HG03521 (cell line): Measurements from ENCODE around the gene SLC34A3.
"Not testable (repeated sequence)": the region's sequence is repeated elsewhere in the genome, so short reads cannot be mapped to it uniquely, and the experiment has no call there.

Experiments
- ATAC-seq: cut with Tn5 transposase; IDR thresholded peaks from one replicate; pipeline ENCODE4 v1.9.1; 2021; ENCODE audit warnings: mild to moderate bottlenecking, moderate library complexity; ENCODE audit not compliant: unreplicated experiment

Gene SLC34A3

DNA sequence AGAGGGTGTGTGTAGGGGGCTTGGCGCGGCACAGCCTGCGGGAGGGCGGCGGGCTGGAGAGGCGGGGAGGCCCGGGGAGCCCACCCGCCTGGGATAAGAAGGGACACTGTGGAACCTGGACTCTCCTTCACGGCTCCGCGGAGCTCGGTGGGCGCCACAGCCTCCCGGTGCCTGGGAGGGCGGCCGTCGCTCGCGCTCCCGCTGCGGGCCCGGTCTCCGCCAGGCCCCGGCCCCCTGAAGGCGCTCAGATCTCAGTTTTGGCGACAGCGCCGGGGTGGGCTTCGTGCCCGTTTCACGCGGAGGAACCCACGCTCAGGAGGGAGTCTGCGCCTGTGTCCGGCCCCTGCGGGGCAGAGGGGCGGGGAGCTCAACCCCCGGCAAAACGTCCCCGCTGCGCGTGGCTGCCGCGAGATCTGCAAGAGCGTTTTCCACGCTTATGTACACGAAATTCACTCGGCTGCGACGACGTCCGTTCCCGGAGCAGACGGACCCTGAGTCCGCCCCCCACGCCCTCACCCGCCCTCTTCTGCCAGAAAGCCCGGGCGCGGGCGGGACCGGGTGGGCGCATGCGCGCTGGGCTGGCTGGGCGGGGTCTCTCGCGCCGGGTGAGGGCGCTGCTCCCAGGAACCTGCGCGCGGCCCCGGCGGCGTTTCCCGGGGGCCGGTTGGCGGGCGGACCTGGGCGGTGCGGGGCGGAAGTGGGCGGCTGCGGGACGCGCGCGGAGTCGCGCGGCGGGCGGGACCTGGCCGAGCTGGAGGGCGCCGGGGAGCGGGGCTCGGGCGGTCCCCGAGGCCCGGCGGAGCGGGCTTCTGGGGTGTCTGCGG is 24.1 kb downstream of the SLC34A3 start, which contains the start of gene NELFB:
Gene NELFB, plus strand, starts transcription at position 704 of the 824 bp plus-strand sequence.
- ATAC-seq = peak; percentile 83

DNA sequence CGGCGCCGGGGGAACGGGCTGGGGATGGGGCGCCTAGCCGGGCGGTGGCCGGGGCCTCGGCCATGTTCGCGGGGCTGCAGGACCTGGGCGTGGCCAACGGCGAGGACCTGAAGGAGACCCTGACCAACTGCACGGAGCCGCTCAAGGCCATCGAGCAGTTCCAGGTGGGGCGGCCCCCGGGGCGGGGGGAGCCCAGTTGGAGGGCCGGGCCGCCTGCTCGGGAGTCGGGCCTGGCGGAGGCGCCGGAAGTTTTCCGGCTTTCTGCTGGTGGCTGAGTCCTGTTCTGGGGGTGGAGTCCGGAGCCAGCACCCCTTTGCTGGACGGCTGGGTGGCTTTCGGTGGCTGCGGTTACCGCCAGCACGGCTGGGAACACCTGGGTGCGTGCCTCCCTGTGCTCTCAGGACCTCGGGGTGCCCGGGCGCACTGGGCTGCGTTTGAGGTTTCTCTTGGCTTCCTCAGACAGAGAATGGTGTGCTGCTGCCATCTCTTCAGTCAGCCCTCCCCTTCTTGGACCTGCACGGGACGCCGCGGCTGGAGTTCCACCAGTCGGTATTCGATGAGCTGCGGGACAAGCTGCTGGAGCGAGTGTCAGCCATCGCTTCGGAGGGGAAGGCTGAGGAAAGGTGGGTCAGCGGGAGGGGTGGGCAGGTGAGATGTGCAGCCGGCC is 24.9 kb downstream of the SLC34A3 start:
- peak; percentile 1 for ATAC-seq

- ATAC-seq = no peak
These were observed 25.7 kb downstream of the SLC34A3 start for GRCh38 chr9:137256362-137256761.

DNA sequence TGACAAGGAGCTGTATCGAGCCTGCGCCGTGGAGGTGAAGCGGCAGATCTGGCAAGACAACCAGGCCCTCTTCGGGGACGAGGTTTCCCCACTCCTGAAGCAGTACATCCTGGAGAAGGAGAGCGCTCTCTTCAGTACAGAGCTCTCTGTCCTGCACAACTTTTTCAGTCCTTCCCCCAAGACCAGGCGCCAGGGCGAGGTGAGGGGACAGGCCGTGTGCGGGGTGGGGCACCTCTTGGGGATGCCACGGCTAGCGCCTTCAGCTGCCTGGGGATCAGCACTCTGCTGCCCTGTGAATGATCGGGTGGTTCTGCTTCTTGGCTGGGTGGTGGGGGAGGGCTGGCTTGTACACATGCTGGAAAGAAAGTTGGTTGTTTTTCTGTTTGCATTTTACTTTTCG is 26.2 kb downstream of the SLC34A3 start:
- no peak for ATAC-seq

- ATAC-seq = not testable (repeated sequence)
These were observed 31.6 kb downstream of the SLC34A3 start for GRCh38 chr9:137262173-137262908.

- no peak for ATAC-seq
These were observed 32.2 kb downstream of the SLC34A3 start for GRCh38 chr9:137262909-137263285.

DNA sequence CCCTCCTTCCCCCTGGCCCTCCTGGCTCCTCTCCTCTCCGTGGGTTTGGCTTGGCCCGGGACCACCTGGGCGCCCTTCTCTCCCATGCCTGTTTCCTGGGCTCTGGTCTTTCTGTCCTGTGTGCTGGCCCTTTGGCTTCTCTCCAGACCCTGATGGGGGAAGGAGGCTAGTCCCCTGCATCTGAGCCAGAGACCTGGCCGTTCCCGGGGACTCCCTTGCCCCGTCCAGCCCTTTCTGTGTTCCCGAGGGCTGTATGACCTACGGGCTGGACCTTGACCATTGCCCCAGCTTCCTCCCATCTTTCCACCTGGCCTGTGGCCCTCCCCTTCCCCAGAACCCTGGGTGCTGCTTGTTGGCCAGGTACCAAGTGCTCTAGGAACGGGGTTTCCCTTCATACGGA is 32.8 kb downstream of the SLC34A3 start:
- ATAC-seq = no peak

- no peak for ATAC-seq
These were observed 33.4 kb downstream of the SLC34A3 start for GRCh38 chr9:137264067-137264466.

DNA sequence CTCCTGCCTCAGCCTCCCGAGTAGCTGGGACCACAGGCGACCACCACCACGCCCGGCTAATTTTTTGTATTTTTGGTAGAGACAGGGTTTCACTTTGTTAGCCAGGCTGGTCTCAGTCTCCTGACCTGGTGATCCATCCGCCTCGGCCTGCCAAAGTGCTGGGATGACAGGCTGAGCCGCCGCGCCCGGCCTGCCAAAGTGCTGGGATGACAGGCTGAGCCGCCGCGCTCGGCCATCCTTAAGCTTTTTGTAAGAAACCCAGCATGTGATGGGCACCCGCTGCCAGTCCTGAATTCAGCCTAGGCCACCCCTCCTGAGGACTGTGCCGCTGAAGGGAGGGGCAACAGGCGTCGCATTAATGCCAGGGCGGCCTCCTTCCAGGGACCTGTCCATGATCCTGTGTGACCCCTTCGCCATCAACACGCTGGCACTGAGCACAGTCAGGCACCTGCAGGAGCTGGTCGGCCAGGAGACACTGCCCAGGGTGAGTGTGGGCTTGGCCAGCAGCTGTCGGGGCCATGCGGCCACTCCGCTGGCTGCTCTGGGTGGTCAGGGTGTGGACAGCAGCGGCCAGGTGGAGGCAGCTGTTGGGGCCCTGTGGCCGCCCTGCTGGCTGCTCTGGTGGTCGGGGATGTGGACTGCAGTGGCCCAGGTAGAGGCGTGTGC is 34.9 kb downstream of the SLC34A3 start:
- no peak for ATAC-seq

DNA sequence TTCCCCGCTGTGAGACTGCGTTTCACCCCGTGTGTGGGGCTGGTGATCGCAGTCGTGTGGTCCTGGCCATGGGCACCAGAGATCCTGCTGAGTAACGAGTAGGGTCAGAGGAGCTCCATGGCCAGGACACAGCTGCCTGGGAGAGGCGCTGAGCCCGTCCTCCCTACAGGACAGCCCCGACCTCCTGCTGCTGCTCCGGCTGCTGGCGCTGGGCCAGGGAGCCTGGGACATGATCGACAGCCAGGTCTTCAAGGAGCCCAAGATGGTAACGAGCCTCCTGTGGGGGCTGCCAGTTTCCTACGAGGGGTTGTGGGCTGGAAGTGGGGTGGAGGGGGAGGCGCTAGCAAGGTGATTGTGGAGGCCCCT is 35.4 kb downstream of the SLC34A3 start:
- no peak for ATAC-seq

DNA sequence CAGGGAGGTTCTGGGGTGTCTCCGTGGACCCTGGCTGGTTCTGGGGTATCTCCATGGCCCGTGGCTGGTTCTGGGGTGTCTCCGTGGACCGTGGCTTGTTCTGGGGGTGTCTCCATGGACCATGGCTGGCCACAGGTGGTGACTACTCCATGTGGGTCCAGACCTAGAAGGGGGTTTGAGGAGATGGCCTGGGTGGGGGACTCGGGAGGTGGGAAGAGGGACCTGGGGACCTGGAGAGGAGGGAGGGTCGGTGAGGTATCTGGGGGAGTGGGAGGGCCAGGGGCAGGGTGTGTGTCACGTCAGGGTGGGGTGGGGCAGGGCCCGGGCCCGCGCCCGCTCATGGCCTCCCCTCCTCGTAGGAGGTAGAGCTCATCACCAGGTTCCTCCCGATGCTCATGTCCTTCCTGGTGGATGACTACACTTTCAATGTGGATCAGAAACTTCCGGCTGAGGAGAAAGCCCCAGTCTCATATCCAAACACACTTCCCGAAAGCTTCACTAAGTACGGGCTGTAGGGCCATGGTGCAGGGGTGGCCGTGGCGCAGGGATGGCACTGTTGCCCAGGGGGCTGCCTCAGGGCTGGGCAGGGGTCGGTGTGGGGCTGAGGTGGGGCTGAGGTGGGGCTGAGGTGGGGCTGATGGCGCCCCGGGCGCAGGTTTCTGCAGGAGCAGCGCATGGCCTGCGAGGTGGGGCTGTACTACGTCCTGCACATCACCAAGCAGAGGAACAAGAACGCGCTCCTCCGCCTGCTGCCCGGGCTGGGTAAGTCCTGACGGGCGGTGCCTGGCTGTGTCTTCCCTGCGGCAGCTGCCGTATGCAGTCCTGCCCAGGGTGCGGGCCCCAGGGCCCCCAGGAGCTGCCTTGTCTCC is 36.1 kb downstream of the SLC34A3 start:
- no peak for ATAC-seq

- ATAC-seq = no peak
These were observed 37.2 kb downstream of the SLC34A3 start for GRCh38 chr9:137267933-137268355.

DNA sequence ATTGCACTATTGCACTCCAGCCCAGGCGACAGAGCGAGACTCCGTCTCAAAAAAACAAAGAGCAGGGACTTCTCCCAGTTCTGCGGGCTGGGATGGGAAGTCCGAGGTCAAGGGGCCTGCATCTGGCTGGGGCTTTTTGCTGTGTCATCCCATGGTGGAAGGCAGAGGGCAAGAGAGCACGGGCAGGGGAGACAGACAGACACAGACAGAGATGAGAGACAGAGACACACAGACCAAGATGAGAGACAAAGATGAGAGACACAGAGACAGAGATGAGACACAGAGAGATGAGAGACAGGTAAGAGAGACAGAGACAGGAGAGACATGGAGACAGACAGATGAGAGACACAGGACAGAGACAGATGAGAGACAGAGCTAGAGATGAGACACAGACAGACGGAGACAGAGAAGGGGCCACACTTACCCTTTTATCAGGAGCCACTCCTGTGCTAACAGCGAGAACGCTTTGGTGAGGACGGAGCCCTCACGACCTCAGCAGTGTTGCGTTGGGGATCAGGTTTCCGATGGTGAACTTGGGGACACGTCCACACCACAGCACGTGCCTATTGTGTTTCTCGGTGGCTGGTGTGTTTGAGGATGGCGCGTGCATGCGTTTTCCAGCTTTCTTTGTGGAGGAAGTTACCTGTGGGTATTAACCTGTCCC is 38.0 kb downstream of the SLC34A3 start:
- no peak for ATAC-seq

GRCh38 chr9:137269231-137269772 is 38.6 kb downstream of the SLC34A3 start:
- ATAC-seq = no peak

- no peak for ATAC-seq
These were observed 40.4 kb downstream of the SLC34A3 start for GRCh38 chr9:137270929-137271695.

GRCh38 chr9:137271696-137272076 is 41.0 kb downstream of the SLC34A3 start:
- ATAC-seq = no peak

- ATAC-seq = no peak
These were observed 41.8 kb downstream of the SLC34A3 start for GRCh38 chr9:137272241-137273094.

GRCh38 chr9:137273095-137273490 is 42.4 kb downstream of the SLC34A3 start:
- ATAC-seq = no peak
